Neuronal stem cell (in vitro differentiated cells): Measurements from ENCODE around the gene SLC25A11.
A peak's percentile ranks its signal among the peaks of the same experiment; 100 is the strongest.
"Not testable (repeated sequence)": the region's sequence is repeated elsewhere in the genome, so short reads cannot be mapped to it uniquely, and the experiment has no call there.

Source experiments
- DNase-seq: peaks from one replicate; pipeline ENCODE4 v3.0.0-alpha.2; 2013; ENCODE audit warnings: low spot score
- H2AFZ ChIP-seq: one replicate; pipeline ENCODE4 v1.6.1; 2013; ENCODE audit warnings: mild to moderate bottlenecking, low read length, inconsistent platforms
- H2AK5ac ChIP-seq: 2 replicates; pipeline ENCODE4 v1.6.1; 2013; ENCODE audit warnings: low read depth, mild to moderate bottlenecking, inconsistent platforms, low read length, moderate library complexity, mixed read lengths
- H2BK120ac ChIP-seq: 2 replicates; pipeline ENCODE4 v1.6.1; 2013; ENCODE audit warnings: low read depth, mild to moderate bottlenecking, inconsistent platforms, low read length, moderate library complexity, mixed read lengths
- H2BK12ac ChIP-seq: one replicate; pipeline ENCODE4 v1.6.1; 2013; ENCODE audit warnings: low read length, inconsistent platforms
- H2BK15ac ChIP-seq: 2 replicates; pipeline ENCODE4 v1.6.1; 2013; ENCODE audit warnings: mild to moderate bottlenecking, low read length, inconsistent platforms, mixed read lengths
- H2BK5ac ChIP-seq: one replicate; pipeline ENCODE4 v1.6.1; 2013; ENCODE audit warnings: inconsistent platforms, mild to moderate bottlenecking, low read length, moderate library complexity
- H3K14ac ChIP-seq: one replicate; pipeline ENCODE4 v1.6.1; 2013; ENCODE audit warnings: low read length, inconsistent platforms
- H3K18ac ChIP-seq: 2 replicates; pipeline ENCODE4 v1.6.1; 2013; ENCODE audit warnings: low read length, inconsistent platforms
- H3K23ac ChIP-seq: 2 replicates; pipeline ENCODE4 v1.6.1; 2013; ENCODE audit warnings: low read depth, mild to moderate bottlenecking, mixed read lengths, low read length, inconsistent platforms; ENCODE audit not compliant: poor library complexity
- H3K27ac ChIP-seq: replicated peaks from 3 replicates; pipeline ENCODE4 v1.5.1; 2013; ENCODE audit warnings: low read length, inconsistent platforms
- H3K27me3 ChIP-seq, 3 experiments: 2 replicates each; pipeline ENCODE4 v1.6.1; 2013; ENCODE audit warnings: low read length in 3 of 3, mild to moderate bottlenecking in 2 of 3, inconsistent platforms in 1 of 3, low read depth in 1 of 3, mixed read lengths in 1 of 3, moderate library complexity in 1 of 3; ENCODE audit not compliant: control insufficient read depth in 3 of 3, insufficient read depth in 3 of 3
- H3K36me3 ChIP-seq, 2 donors: replicated peaks in 1 of 2; 2 replicates each; pipeline ENCODE4 v1.6.1; 2013; ENCODE audit warnings: low read length in 2 of 2; ENCODE audit not compliant: control insufficient read depth in 2 of 2, insufficient read depth in 2 of 2
- H3K4ac ChIP-seq: 2 replicates; pipeline ENCODE4 v1.6.1; 2013; ENCODE audit warnings: inconsistent platforms, mild to moderate bottlenecking, low read length, moderate library complexity
- H3K4me1 ChIP-seq, 2 donors: 1 replicate in 1 of 2; 2 replicates in 1 of 2; pipeline ENCODE4 v1.6.1; 2013; ENCODE audit warnings: low read length in 2 of 2, low read depth in 1 of 2; ENCODE audit not compliant: control insufficient read depth in 2 of 2, insufficient read depth in 1 of 2
- H3K4me2 ChIP-seq: one replicate; pipeline ENCODE4 v1.6.1; 2013; ENCODE audit warnings: mild to moderate bottlenecking, low read length, inconsistent platforms; ENCODE audit not compliant: insufficient read depth, poor library complexity, severe bottlenecking
- H3K4me3 ChIP-seq, 2 donors: 2 replicates each; pipeline ENCODE4 v1.5.1; 2013; ENCODE audit warnings: low read length in 2 of 2, mild to moderate bottlenecking in 2 of 2, inconsistent platforms in 1 of 2, moderate library complexity in 1 of 2
- H3K79me1 ChIP-seq: one replicate; pipeline ENCODE4 v1.6.1; 2013; ENCODE audit warnings: low read depth, mild to moderate bottlenecking, inconsistent platforms, low read length, moderate library complexity
- H3K9ac ChIP-seq: one replicate; pipeline ENCODE4 v1.6.1; 2013; ENCODE audit warnings: mild to moderate bottlenecking, low read depth, low read length, inconsistent platforms; ENCODE audit not compliant: poor library complexity
- H3K9me3 ChIP-seq, 2 donors: replicated peaks in 1 of 2; 2 replicates each; pipeline versions ENCODE3 to v1.6.1; 2013; ENCODE audit warnings: low read length in 2 of 2, mild to moderate bottlenecking in 2 of 2, inconsistent platforms in 1 of 2, low read depth in 1 of 2, mixed read lengths in 1 of 2, moderate library complexity in 1 of 2; ENCODE audit not compliant: control insufficient read depth in 2 of 2, insufficient read depth in 1 of 2
- H4K8ac ChIP-seq: one replicate; pipeline ENCODE4 v1.6.1; 2013; ENCODE audit warnings: low read depth, mild to moderate bottlenecking, inconsistent platforms, low read length, moderate library complexity
- H4K91ac ChIP-seq: one replicate; pipeline ENCODE4 v1.6.1; 2013; ENCODE audit warnings: low read length, low read depth, mild to moderate bottlenecking, inconsistent platforms; ENCODE audit not compliant: poor library complexity
- WGBS, 2 donors: extraction: QIAGEN DNeasy Blood & Tissue Kit; methylation state at CpG; one replicate each; pipeline ENCODE4 v1.1.7; 2013; ENCODE audit warnings: missing lambda C conversion rate in 2 of 2, mixed read lengths in 1 of 2; ENCODE audit not compliant: insufficient read length in 2 of 2, insufficient replicate concordance in 1 of 2; ENCODE audit errors: extremely low coverage in 2 of 2; 5-methylcytosine and 5-hydroxymethylcytosine counted together

The SLC25A11 gene

GRCh38 chr17:4921320-4921719 is 18.5 kb downstream of the SLC25A11 start:
- Histone ChIP-seq H2BK120ac (no peak overlapping the region), H3K27me3 (no peaks in the 10 kb centered on the region), H3K4me3 (no peak overlapping the region), H3K4me2 (no peak overlapping the region), H3K9me3 (no peaks in the 10 kb centered on the region), H2AK5ac (no peak overlapping the region), H3K27ac (no peak overlapping the region), H3K4ac (no peak overlapping the region), H3K18ac (no peak overlapping the region), H4K91ac (no peak overlapping the region), H2BK12ac (no peak overlapping the region), H3K23ac (no peak overlapping the region), H3K79me1 (no peaks in the 10 kb centered on the region), H3K36me3 (no peaks in the 10 kb centered on the region), H2BK15ac (no peak overlapping the region), H3K14ac (no peak overlapping the region), H3K4me1 (no peaks in the 10 kb centered on the region), H3K9ac (no peak overlapping the region), H2BK5ac (no peak overlapping the region), H2AFZ (no peak overlapping the region), H4K8ac (no peak overlapping the region)
- no peak for DNase-seq
- WGBS, 2 donors: no CpG with 5 or more reads among the region's 4 CpGs

GRCh38 chr17:4920351-4921048 is 19.3 kb downstream of the SLC25A11 start:
- H2BK15ac ChIP-seq: no peak overlapping the region
- DNase-seq: no peak
- H2BK120ac ChIP-seq: no peak overlapping the region
- no peaks in the 10 kb centered on the region for H3K9me3 ChIP-seq
- H3K23ac ChIP-seq: no peak overlapping the region
- no peak overlapping the region for H3K14ac ChIP-seq
- no peaks in the 10 kb centered on the region for H3K36me3 ChIP-seq
- H2AK5ac ChIP-seq: no peak overlapping the region
- H3K18ac ChIP-seq: no peak overlapping the region
- no peak overlapping the region for H3K4ac ChIP-seq
- no peak overlapping the region for H4K8ac ChIP-seq
- H3K9ac ChIP-seq: no peak overlapping the region
- H3K4me1 ChIP-seq: no peaks in the 10 kb centered on the region
- H2AFZ ChIP-seq: no peak overlapping the region
- H3K4me3 ChIP-seq: no peak overlapping the region
- H2BK5ac ChIP-seq: no peak overlapping the region
- H3K4me2 ChIP-seq: no peak overlapping the region
- no peaks in the 10 kb centered on the region for H3K79me1 ChIP-seq
- no peak overlapping the region for H2BK12ac ChIP-seq
- no peak overlapping the region for H3K27ac ChIP-seq
- H4K91ac ChIP-seq: no peak overlapping the region
- WGBS, 2 donors: no CpG with 5 or more reads among the region's 10 CpGs
- no peaks in the 10 kb centered on the region for H3K27me3 ChIP-seq

- no peak overlapping the region for H3K23ac ChIP-seq
- H3K79me1 ChIP-seq: no peaks in the 10 kb centered on the region
- DNase-seq: no peak
- H3K9me3 ChIP-seq: no peaks in the 10 kb centered on the region
- no peak overlapping the region for H2BK120ac ChIP-seq
- H3K36me3 ChIP-seq: no peaks in the 10 kb centered on the region
- no peak overlapping the region for H2BK5ac ChIP-seq
- H2BK15ac ChIP-seq: no peak overlapping the region
- H2AK5ac ChIP-seq: no peak overlapping the region
- H3K27ac ChIP-seq: no peak overlapping the region
- H3K4me1 ChIP-seq: no peaks in the 10 kb centered on the region
- no peak overlapping the region for H4K8ac ChIP-seq
- no peak overlapping the region for H2BK12ac ChIP-seq
- no peak overlapping the region for H3K4me2 ChIP-seq
- H3K9ac ChIP-seq: no peak overlapping the region
- H3K18ac ChIP-seq: no peak overlapping the region
- H4K91ac ChIP-seq: no peak overlapping the region
- no CpG with 5 or more reads among the region's 8 CpGs for WGBS, 2 donors
- no peak overlapping the region for H3K4me3 ChIP-seq
- no peak overlapping the region for H3K14ac ChIP-seq
- H3K27me3 ChIP-seq: no peaks in the 10 kb centered on the region
- H3K4ac ChIP-seq: no peak overlapping the region
- peak overlapping the region; percentile 52 for H2AFZ ChIP-seq
Measured at GRCh38 chr17:4919511-4920047, 20.3 kb downstream of the SLC25A11 start.

GRCh38 chr17:4914551-4914950 is 25.3 kb downstream of the SLC25A11 start:
- H3K9ac ChIP-seq, H2BK5ac ChIP-seq, H3K18ac ChIP-seq, H2BK15ac ChIP-seq, H3K27ac ChIP-seq, H4K91ac ChIP-seq, H3K4ac ChIP-seq, H3K4me3 ChIP-seq, H2BK12ac ChIP-seq, H3K23ac ChIP-seq, H3K14ac ChIP-seq, H4K8ac ChIP-seq, DNase-seq, H3K4me1 ChIP-seq, H3K9me3 ChIP-seq, H2BK120ac ChIP-seq, H3K27me3 ChIP-seq, H3K79me1 ChIP-seq, H3K36me3 ChIP-seq, H2AFZ ChIP-seq, H2AK5ac ChIP-seq, H3K4me2 ChIP-seq: not testable (repeated sequence)
- no CpG with 5 or more reads among the region's 4 CpGs for WGBS, 2 donors
